GM12875 (cell line): ENCODE data around the gene ASIC2.

Source experiments
- H3K4me3 ChIP-seq: one replicate; pipeline ENCODE4 v1.5.1; 2011; ENCODE audit warnings: low read depth, low read length, control low read depth
- TF ChIP-seq, protein P1 (sequence below): IDR thresholded peaks from 2 replicates; pipeline ENCODE4 v1.5.1; 2011; ENCODE audit warnings: low read depth, mild to moderate bottlenecking, control low read depth, inconsistent platforms, low read length, moderate library complexity, borderline replicate concordance; ENCODE audit not compliant: insufficient read depth

ASIC2 gene

GRCh38 chr17:33328129-33328528 lies 35.0 kb upstream of the ASIC2 start:
- no peak overlapping the region for H3K4me3 ChIP-seq
- TF ChIP-seq, protein P1, sequence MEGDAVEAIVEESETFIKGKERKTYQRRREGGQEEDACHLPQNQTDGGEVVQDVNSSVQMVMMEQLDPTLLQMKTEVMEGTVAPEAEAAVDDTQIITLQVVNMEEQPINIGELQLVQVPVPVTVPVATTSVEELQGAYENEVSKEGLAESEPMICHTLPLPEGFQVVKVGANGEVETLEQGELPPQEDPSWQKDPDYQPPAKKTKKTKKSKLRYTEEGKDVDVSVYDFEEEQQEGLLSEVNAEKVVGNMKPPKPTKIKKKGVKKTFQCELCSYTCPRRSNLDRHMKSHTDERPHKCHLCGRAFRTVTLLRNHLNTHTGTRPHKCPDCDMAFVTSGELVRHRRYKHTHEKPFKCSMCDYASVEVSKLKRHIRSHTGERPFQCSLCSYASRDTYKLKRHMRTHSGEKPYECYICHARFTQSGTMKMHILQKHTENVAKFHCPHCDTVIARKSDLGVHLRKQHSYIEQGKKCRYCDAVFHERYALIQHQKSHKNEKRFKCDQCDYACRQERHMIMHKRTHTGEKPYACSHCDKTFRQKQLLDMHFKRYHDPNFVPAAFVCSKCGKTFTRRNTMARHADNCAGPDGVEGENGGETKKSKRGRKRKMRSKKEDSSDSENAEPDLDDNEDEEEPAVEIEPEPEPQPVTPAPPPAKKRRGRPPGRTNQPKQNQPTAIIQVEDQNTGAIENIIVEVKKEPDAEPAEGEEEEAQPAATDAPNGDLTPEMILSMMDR: no peak

DNA sequence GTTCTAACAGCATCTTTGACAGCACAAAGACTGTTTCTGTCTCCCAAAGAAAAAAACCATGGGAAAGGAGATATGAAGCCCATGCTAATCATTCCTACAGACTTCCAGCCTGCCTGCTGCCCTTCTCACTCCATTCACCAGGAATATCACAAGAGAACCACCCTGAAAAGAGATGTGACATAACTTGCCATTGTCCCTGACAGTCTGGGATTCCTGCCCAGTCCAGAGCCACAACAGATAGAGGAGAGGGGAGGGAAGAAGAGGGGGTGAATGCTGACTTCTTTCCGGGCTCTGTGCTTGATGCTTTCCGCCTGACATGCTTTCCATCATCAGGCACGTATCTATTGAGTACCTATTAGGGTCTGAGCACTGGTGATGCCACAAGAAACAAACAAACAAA lies 31.6 kb upstream of the ASIC2 start:
- H3K4me3 ChIP-seq: no peak overlapping the region
- TF ChIP-seq, protein P1: no peak

DNA sequence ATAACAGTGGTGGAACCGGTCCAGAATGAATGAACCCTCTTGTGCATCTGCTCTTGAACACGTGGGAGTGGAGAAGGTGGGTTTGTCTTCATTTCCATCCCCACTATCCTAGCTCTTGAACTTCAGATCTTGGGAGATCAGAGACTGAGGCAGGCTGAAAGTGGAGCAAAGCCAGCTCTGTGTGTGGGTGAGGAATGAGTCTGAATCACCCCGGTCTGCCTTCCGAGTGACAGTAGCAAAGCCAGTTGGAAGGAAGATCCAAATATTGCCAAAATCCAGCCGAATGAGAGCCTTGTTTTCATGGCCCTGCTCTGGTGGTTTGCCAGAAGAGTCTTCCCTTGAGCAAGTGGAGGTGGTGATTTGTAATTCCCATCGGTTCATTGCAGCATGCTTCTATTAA lies 29.0 kb upstream of the ASIC2 start:
- no peak overlapping the region for H3K4me3 ChIP-seq
- TF ChIP-seq, protein P1: no peak

DNA sequence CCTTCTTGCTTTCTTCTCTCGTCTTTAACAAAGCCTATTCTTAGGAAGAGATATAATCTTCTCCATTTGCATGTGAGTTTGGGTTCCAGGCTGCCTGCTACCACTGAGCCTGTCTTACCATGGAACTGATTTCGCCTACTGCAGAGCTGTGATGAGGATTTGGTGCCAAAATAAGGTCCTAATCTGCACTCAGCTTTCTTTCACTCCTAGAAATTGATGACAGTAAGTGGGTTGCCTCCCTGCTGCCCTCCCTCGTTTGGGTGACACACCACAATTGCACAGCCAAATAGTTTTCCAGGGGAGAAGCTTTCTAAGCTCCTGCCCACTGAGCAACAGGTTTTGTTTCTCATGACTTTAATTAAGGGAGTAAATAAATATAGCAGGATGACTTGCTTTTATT lies 25.1 kb upstream of the ASIC2 start:
- no peak overlapping the region for H3K4me3 ChIP-seq
- TF ChIP-seq, protein P1: no peak

GRCh38 chr17:33316746-33317145 lies 23.7 kb upstream of the ASIC2 start:
- TF ChIP-seq, protein P1: no peak
- H3K4me3 ChIP-seq: no peak overlapping the region

GRCh38 chr17:33310296-33310695 lies 17.2 kb upstream of the ASIC2 start:
- no peak overlapping the region for H3K4me3 ChIP-seq
- TF ChIP-seq, protein P1: no peak

DNA sequence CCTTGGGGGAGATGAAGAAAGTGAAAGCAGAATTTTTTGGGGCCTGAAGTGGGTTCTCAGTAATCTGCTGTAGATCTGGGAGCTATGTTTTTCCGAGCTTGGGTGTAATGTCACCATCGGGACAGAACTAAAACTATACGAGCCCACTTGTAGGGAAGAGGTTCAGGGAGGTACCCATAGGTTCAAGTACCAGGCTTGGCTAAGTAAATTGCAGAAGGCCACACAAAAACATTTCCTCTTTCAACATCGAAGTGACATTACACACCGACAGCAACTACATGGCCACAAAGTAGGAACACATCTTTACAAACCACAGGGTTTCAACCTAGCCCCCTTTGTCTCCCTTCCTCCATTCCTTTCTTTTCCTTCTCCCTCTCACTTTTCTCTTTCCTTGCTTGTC lies 10.2 kb upstream of the ASIC2 start:
- TF ChIP-seq, protein P1: no peak

More for the DNA sequence above, 10.2 kb upstream of the ASIC2 start:
- no peak overlapping the region for H3K4me3 ChIP-seq
